ENCODE results near the gene FERMT3. TPM values are rescaled to one million over a fixed set of nuclear protein-coding genes. Genes with fewer than 3 reads are reported as not detected.

The FERMT3 gene
- total and polyA plus RNA-seq, 4 donors = 17.4 to 182 (median 84.5) TPM

GRCh38 chr11:64176751-64177150 is 29.8 kb upstream of the FERMT3 start:
- no peak overlapping the region for H3K27ac ChIP-seq (ENCODE audit: low read depth in 1 of 2, low read length in 1 of 2)
- no peak overlapping the region for H3K9ac ChIP-seq (ENCODE audit: insufficient read depth in 1 of 2, low read length in 2 of 2)
- ATAC-seq (ENCODE audit: insufficient read depth, low FRiP score) (no peak), DNase-seq (no peak)
- TF ChIP-seq CTCF (IDR thresholded peaks at IDR 0.05; ENCODE audit: control extremely low read depth, extremely low read depth) = no peak
- H3K27me3 ChIP-seq (ENCODE audit: control insufficient read depth in 3 of 3, insufficient read depth in 3 of 3, low read length in 2 of 3) = no peaks in the 10 kb centered on the region
- no peaks in the 10 kb centered on the region for H3K9me3 ChIP-seq (ENCODE audit: control insufficient read depth in 4 of 4, insufficient read depth in 3 of 4, low read length in 3 of 4)
- H3K4me1 ChIP-seq (ENCODE audit: control insufficient read depth in 5 of 5, insufficient read depth in 5 of 5, low read length in 5 of 5) = peaks cover 0 to 15% (median 0%) of the 10 kb centered on the region in 5 donors
- no peak overlapping the region for H3K4me3 ChIP-seq
- H3K36me3 ChIP-seq (ENCODE audit: control insufficient read depth in 4 of 4, insufficient read depth in 4 of 4, low read length in 4 of 4) = no peaks in the 10 kb centered on the region
- WGBS, 2 donors = 82 to 86% methylated on average over 8 of the region's 8 CpGs

- DNase-seq (no peak), ATAC-seq (ENCODE audit: insufficient read depth, low FRiP score) (no peak)
- Histone ChIP-seq H3K9me3 (ENCODE audit: control insufficient read depth in 4 of 4, insufficient read depth in 3 of 4, low read length in 3 of 4) (no peaks in the 10 kb centered on the region), H3K4me1 (ENCODE audit: control insufficient read depth in 5 of 5, insufficient read depth in 5 of 5, low read length in 5 of 5) (peaks cover 0 to 18% (median 0%) of the 10 kb centered on the region in 5 donors), H3K36me3 (ENCODE audit: control insufficient read depth in 4 of 4, insufficient read depth in 4 of 4, low read length in 4 of 4) (no peaks in the 10 kb centered on the region), H3K4me3 (no peak overlapping the region), H3K9ac (ENCODE audit: insufficient read depth in 1 of 2, low read length in 2 of 2) (no peak overlapping the region), H3K27ac (ENCODE audit: low read depth in 1 of 2, low read length in 1 of 2) (no peak overlapping the region), H3K27me3 (ENCODE audit: control insufficient read depth in 3 of 3, insufficient read depth in 3 of 3, low read length in 2 of 3) (no peaks in the 10 kb centered on the region)
- 92 to 100% methylated on average over 1 of the region's 1 CpG for WGBS, 2 donors
- TF ChIP-seq CTCF (IDR thresholded peaks at IDR 0.05; ENCODE audit: control extremely low read depth, extremely low read depth) = no peak
Observed at GRCh38 chr11:64178203-64178602, 28.3 kb upstream of the FERMT3 start.

GRCh38 chr11:64178951-64179639 is 27.4 kb upstream of the FERMT3 start:
- no peak overlapping the region for H3K4me3 ChIP-seq
- H3K27ac ChIP-seq (ENCODE audit: low read depth in 1 of 2, low read length in 1 of 2) = no peak overlapping the region
- H3K9me3 ChIP-seq (ENCODE audit: control insufficient read depth in 4 of 4, insufficient read depth in 3 of 4, low read length in 3 of 4) = no peaks in the 10 kb centered on the region
- TF ChIP-seq CTCF (IDR thresholded peaks at IDR 0.05; ENCODE audit: control extremely low read depth, extremely low read depth) = no peak
- no peak for ATAC-seq (ENCODE audit: insufficient read depth, low FRiP score)
- H3K27me3 ChIP-seq (ENCODE audit: control insufficient read depth in 3 of 3, insufficient read depth in 3 of 3, low read length in 2 of 3) = no peaks in the 10 kb centered on the region
- H3K4me1 ChIP-seq (ENCODE audit: control insufficient read depth in 5 of 5, insufficient read depth in 5 of 5, low read length in 5 of 5) = peaks cover 0 to 18% (median 0%) of the 10 kb centered on the region in 5 donors
- 93 to 95% methylated on average over 12 of the region's 12 CpGs for WGBS, 2 donors
- DNase-seq = no peak
- no peak overlapping the region for H3K9ac ChIP-seq (ENCODE audit: insufficient read depth in 1 of 2, low read length in 2 of 2)
- no peaks in the 10 kb centered on the region for H3K36me3 ChIP-seq (ENCODE audit: control insufficient read depth in 4 of 4, insufficient read depth in 4 of 4, low read length in 4 of 4)

All from lung (tissue), 12 donors.